Activated CD4-positive, alpha-beta T cell treated with anti-CD3 and anti-CD28 coated beads, Interleukin-2, amount 50 U/mL, for 48 hours (primary cell): Measurements from ENCODE around the gene GIMAP6.
"Not testable (repeated sequence)": the region's sequence is repeated elsewhere in the genome, so short reads cannot be mapped to it uniquely, and the experiment has no call there.

Experiments
- DNase-seq, 2 experiments: peaks; one replicate each; pipeline ENCODE4 v3.0.0-alpha.2; 2020

The GIMAP6 gene

GRCh38 chr7:150645259-150646020 is 13.3 kb upstream of the GIMAP6 start:
- no peak for DNase-seq

- no peak for DNase-seq
Measured at GRCh38 chr7:150642926-150643325, 10.7 kb upstream of the GIMAP6 start.

DNA sequence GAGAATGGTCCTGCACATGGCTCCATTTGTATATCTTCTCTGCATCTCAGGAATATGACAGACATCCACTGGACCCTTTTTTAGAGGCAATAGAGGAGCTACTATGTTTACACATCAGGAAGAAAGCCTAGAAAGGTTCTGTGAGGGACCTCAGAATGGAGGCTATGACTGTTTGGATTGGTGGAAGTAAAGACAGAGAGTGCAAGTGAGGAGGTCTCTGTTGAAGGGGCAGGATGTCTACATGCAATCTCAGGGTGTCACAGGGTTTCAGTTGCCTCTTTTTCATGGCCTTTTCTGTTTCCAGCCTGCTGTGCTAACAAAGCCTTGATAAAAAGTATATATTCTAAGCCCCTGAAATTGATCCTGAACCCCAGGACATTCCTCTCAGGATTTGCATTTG is 9.7 kb upstream of the GIMAP6 start:
- no peak for DNase-seq

DNA sequence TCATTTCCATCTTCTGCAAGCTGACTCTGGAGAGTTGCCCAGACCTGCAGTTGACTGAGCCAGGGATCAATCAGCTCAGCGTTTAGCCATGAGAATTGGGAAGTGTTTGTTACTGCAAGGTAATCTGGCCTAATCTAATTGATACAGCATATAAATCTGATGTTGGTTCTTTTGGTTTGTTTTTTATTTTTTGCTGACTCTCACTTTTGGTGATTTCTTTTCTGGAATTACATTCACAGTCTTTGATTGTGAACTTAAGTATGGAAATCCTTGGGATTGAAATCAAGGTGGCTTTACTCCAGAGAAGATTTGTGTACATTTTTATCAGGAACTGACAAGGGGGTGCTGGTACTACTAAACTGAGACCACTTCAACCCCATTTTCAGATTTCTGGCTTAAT is 1.7 kb upstream of the GIMAP6 start:
- no peak for DNase-seq

DNA sequence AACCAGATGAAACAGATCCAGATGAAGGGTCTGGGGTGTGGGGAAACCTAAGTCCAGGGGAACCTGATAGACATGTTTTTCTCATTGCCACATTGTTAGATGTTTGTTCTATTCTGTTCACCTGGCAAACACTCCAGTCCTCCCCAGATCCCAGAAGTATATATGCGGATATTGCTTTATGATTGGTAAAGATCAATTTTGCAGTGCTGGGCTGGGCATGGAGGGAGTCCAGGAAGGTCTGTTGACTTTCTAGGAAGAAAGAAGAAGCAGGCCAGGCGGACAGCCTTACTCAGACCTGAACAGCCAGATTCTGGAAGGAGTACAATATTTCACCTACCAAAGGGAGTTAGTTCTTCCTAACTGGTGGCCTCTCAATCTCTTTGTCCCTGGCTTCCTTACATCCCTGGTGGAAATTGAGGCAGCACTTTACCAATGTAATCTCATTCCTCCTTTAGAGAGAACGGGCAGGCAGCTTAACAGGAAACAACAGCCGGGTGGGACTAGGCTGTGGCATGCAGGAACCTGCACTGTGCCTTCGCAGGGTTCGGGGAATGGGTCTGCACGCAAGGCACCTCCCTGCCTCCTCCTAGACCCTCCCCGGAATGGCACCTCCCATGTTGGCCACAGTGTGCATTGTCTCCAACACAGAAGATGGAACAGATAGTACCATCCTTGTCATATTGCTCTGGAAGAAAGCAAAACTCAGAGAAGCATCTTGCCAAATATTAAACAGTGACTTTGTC is 930 bp downstream of the GIMAP6 start:
- peak; percentile 50 to 63 for DNase-seq

- no peak for DNase-seq
Measured at GRCh38 chr7:150629347-150629746, 2.8 kb downstream of the GIMAP6 start.

GRCh38 chr7:150627959-150628358 is 4.2 kb downstream of the GIMAP6 start:
- no peak for DNase-seq

- no peak for DNase-seq
Measured at GRCh38 chr7:150626696-150627095, 5.5 kb downstream of the GIMAP6 start.

GRCh38 chr7:150621376-150621775 is 10.8 kb downstream of the GIMAP6 start:
- peak in 1 of 2 experiments; percentile 17 for DNase-seq

DNA sequence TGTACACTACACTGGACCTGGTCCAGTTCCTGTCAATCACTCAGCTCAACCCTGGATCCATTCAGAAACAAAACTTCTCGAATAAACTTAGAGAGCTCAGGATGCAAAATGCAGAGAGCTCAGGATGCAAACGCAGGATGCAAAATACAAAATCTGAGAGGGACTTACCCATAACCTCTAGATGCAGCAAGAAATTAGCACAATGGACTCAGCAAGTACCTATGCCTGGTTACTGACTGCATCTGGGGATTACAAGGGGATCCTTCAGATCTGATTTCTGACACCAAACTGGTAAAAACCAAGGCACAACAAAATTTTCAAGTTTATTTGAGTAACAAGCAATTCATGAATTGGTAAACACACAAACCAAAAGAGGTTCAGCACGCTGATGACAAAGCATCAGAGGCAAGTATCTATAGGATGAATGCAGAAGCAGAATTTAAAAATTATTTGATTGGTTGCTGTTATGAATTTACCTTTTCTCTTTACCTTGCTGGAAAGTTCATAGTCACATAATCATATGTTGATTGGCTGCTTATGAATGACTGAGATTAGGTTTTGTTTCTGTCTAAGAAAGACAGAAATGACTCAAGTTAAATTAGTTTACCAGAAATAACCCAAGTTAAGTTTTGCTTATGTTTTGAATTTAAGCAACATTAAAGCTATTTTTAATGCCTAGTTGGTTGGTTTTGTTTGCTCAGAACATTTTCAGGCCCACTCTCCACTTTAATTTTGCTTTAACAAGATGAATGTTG is 11.4 kb downstream of the GIMAP6 start:
- no peak for DNase-seq

GRCh38 chr7:150620061-150620460 is 12.1 kb downstream of the GIMAP6 start:
- DNase-seq, result peak in 1 of 2 experiments; percentile 8

DNA sequence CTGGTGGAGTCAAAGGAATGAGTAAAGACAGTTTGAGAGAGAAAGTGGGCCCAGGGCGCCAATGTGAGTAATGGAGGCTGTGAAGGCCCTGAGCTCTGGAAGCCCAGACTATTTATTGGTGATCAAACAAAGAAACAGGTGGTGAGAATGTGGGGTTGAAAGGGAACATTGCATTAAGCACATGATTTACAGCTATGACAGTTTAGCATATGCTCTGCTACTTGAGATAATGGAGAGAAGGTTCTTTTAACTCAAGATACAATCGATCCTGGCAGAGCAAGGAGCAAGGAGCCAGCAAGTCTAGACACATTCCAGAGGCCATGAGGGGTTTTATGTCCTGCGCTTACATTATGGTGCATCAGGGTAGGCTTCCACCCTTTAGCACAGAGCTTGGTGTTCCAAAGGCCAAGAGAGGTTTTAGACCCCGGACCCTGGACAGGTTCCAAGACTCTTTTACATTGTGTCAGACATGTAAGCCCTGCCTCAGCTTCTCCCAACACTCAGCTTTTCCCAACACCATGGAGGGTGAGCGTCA is 16.9 kb downstream of the GIMAP6 start:
- DNase-seq, result peak in 1 of 2 experiments; percentile 4

DNA sequence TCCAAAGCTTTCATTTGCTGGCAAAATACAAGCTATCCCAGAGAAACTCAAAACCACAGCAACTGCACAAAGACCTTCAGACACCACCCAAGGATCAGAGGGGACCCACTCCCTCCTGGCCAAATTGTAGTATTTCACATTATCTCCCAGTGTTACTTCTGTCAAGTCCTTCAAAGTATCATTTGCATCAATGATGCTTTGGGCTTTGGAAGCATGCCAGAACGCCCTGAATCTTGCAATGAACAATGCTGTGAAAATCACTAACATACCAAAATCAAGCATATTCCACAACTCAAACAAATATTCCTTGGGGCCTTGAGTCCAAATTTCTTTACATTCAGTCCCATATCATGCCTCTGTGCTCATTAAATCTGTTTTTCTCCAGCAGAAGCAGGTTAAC is 17.8 kb downstream of the GIMAP6 start:
- DNase-seq, result peak in 1 of 2 experiments; percentile 12

GRCh38 chr7:150613880-150614279 is 18.3 kb downstream of the GIMAP6 start:
- DNase-seq, result no peak

DNA sequence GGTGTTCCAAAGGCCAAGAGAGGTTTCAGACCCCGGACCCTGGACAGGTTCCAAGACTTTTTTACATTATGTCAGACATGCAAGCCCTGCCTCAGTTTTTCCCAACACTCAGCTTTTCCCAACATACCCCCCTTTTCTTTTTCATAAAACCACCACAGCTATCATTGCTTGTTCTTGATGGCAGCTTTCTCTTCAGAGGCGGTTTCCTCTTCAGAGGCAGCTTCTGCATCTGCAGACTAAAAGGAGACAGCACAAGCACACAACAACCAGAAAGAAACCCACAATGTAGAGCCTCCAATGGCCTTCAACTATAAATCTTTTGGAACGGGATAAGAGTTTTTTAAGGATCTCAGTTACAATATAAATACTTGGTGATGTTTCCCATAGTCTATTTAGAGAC is 19.3 kb downstream of the GIMAP6 start:
- DNase-seq, result no peak

DNA sequence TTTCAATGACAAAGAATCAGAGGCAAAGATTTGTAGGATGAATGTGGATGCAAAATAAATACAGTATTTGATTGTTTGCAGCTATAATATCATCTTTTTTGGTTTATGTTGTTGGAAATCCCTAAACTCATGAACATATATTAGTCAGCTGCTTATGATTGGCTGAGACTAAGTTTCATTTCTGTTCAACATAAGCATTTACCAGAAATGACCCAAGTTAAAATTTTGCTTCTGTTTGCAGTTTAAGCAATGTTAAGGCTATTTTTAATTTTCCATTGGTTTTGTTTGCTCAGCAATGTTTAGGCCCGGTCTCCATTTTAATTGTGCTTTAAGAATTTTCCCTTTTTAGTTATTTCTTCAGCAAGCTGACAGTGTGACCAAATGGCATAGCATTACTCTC is 22.0 kb downstream of the GIMAP6 start:
- DNase-seq, result no peak

- DNase-seq, result not testable (repeated sequence)
Measured at GRCh38 chr7:150603600-150603999, 28.6 kb downstream of the GIMAP6 start.

GRCh38 chr7:150595361-150595760 is 36.8 kb downstream of the GIMAP6 start:
- DNase-seq, result no peak

- DNase-seq, result no peak
Measured at GRCh38 chr7:150594805-150595204, 37.4 kb downstream of the GIMAP6 start.

- DNase-seq, result no peak
Measured at GRCh38 chr7:150587551-150587950, 44.6 kb downstream of the GIMAP6 start.

- DNase-seq, result no peak
Measured at GRCh38 chr7:150586785-150587152, 45.4 kb downstream of the GIMAP6 start.

- DNase-seq, result no peak
Measured at GRCh38 chr7:150586068-150586784, 46.0 kb downstream of the GIMAP6 start.

DNA sequence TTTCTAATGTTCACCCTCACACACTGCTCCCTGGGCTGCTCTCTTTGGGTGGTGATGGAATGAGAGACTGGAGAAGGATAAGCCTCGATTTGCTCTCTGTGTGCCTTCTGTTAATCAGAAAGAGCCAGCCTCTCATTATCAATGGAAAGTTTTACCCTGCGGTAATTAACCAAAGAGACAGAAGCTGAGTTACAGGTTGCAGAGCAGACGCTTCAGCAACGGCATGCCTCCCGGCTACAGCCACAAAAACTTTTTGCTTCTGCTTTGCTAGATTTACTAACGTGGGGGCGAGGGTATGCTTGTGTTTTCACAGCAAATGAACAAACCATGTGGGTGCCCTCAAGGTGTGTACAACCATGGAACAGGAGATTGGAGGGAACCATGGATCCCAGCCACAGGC is 47.0 kb downstream of the GIMAP6 start:
- DNase-seq, result no peak
